ENCODE results near the gene CAMK2B. TPM values are rescaled to one million over a fixed set of nuclear protein-coding genes. Genes with fewer than 3 reads are reported as not detected.

CAMK2B gene
- total RNA-seq, 1 experiment from 2014 or later: not detected

DNA sequence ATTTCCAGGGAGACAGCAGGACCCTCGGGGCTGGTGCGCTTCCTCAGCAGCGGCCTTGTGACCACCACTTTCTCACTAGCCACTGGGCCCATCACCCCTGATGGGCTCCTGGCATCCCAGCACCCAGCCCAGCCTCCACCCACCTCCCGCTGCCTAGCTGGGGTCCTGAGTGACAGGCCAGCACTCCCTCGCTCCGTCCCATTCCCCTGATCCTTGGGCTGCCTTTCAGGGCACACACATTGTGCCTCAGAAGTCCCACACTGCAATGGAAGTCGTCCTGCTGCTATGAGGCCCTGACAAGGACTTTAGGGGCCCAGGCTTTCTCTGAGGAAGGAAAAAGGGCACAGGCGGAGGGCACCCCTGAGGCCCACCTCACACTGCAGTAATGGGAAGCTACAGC is 12.4 kb downstream of the CAMK2B start:
- peaks cover 6% of the 10 kb centered on the region; the same call in 1 of the 2 replicates for H3K9me3 ChIP-seq
- H3K4me1 ChIP-seq: no peaks in the 10 kb centered on the region
- no peak overlapping the region for H3K27ac Mint-ChIP-seq (ENCODE audit: unreplicated experiment)
- DNase-seq: no peak
- ChIA-PET CTCF (no interaction called here), POLR2A (no interaction called here)
- no peaks in the 10 kb centered on the region for H3K4me1 Mint-ChIP-seq (ENCODE audit: low read depth, unreplicated experiment)
- peaks cover 10% of the 10 kb centered on the region for H3K9me3 Mint-ChIP-seq (ENCODE audit: unreplicated experiment)
- TF ChIP-seq, protein P1, sequence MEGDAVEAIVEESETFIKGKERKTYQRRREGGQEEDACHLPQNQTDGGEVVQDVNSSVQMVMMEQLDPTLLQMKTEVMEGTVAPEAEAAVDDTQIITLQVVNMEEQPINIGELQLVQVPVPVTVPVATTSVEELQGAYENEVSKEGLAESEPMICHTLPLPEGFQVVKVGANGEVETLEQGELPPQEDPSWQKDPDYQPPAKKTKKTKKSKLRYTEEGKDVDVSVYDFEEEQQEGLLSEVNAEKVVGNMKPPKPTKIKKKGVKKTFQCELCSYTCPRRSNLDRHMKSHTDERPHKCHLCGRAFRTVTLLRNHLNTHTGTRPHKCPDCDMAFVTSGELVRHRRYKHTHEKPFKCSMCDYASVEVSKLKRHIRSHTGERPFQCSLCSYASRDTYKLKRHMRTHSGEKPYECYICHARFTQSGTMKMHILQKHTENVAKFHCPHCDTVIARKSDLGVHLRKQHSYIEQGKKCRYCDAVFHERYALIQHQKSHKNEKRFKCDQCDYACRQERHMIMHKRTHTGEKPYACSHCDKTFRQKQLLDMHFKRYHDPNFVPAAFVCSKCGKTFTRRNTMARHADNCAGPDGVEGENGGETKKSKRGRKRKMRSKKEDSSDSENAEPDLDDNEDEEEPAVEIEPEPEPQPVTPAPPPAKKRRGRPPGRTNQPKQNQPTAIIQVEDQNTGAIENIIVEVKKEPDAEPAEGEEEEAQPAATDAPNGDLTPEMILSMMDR (IDR thresholded peaks at IDR 0.05; ENCODE audit: insufficient read depth in 1 of 2, low read depth in 1 of 2, low read length in 1 of 2, severe bottlenecking in 1 of 2, unreplicated experiment in 1 of 2): no peak
- H3K4me3 ChIP-seq (ENCODE audit: low read depth, low read length): no peak overlapping the region
- no peak overlapping the region for H3K4me3 Mint-ChIP-seq (ENCODE audit: unreplicated experiment)
- intact Hi-C loops (cut with micrococcal nuclease; ENCODE audit: unreplicated experiment): no loop called here
- H3K36me3 ChIP-seq (ENCODE audit: control insufficient read depth, insufficient read depth, low read length): no peaks in the 10 kb centered on the region
- no TSS peak for BruUV-seq (replicated peaks)
- H3K36me3 Mint-ChIP-seq (ENCODE audit: insufficient read depth, unreplicated experiment): no peaks in the 10 kb centered on the region
- peaks cover 3% of the 10 kb centered on the region for H3K27me3 Mint-ChIP-seq (ENCODE audit: insufficient read depth, unreplicated experiment)
- H3K27me3 ChIP-seq (replicated peaks; ENCODE audit: control insufficient read depth, insufficient read depth, low read length): no peaks in the 10 kb centered on the region

DNA sequence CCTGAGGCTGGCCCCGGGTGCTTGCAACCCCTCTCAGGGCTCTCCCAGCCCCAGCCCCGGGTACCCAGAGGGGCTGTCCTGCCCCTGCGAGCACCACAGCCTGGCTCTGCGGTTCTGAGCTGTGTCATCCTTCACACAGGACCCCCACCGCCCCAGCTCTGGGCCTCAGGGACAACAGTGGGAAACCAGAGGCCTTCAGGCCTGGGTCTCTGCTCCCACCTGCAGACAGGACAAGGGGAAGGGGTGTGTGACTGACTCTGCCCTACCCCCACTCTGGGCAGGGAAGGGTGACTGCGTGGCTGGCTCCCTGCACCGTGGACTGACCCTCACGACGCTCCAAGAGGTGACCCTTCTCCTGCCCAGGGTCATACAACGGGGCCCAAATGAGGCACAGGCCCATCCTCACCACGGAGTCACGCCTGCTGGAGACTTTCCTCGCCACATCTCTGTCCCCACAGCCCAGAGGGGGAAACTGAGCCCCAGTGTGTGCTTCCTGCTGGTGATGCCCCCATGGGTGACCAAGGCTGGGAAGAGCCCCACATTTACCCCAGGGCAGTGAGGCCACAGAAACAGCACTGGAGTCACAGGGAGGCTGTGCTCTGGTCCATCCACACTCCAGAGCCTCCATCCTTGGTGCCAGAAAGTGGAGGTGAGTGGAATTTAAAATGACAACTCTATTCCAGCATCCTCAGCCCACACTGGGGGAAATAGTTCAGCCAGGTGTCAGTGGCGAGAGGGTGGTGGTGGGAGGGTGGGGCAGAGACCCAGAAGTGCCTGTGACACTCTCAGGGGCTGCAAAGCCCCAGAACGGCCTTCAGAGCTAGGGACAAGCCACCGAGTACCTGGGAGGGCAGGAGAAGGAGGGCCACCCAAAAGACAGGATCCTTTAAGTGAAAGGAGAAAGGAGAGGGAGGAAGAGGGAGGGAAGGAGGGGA is 13.6 kb downstream of the CAMK2B start:
- BruUV-seq (replicated peaks): no TSS peak
- no peaks in the 10 kb centered on the region for H3K36me3 Mint-ChIP-seq (ENCODE audit: insufficient read depth, unreplicated experiment)
- peaks cover 10% of the 10 kb centered on the region for H3K9me3 Mint-ChIP-seq (ENCODE audit: unreplicated experiment)
- ChIA-PET CTCF (no interaction called here), POLR2A (no interaction called here)
- H3K27me3 Mint-ChIP-seq (ENCODE audit: insufficient read depth, unreplicated experiment): peaks cover 3% of the 10 kb centered on the region
- no peaks in the 10 kb centered on the region for H3K4me1 ChIP-seq
- H3K27ac Mint-ChIP-seq (ENCODE audit: unreplicated experiment): no peak overlapping the region
- H3K4me3 ChIP-seq (ENCODE audit: low read depth, low read length): no peak overlapping the region
- H3K4me3 Mint-ChIP-seq (ENCODE audit: unreplicated experiment): no peak overlapping the region
- H3K27me3 ChIP-seq (replicated peaks; ENCODE audit: control insufficient read depth, insufficient read depth, low read length): no peaks in the 10 kb centered on the region
- no peaks in the 10 kb centered on the region for H3K4me1 Mint-ChIP-seq (ENCODE audit: low read depth, unreplicated experiment)
- intact Hi-C loops (cut with micrococcal nuclease; ENCODE audit: unreplicated experiment): no loop called here
- TF ChIP-seq, protein P1 (IDR thresholded peaks at IDR 0.05; ENCODE audit: insufficient read depth in 1 of 2, low read depth in 1 of 2, low read length in 1 of 2, severe bottlenecking in 1 of 2, unreplicated experiment in 1 of 2): no peak
- no peak for DNase-seq
- no peaks in the 10 kb centered on the region for H3K36me3 ChIP-seq (ENCODE audit: control insufficient read depth, insufficient read depth, low read length)
- peaks cover 6% of the 10 kb centered on the region; the same call in 1 of the 2 replicates for H3K9me3 ChIP-seq

DNA sequence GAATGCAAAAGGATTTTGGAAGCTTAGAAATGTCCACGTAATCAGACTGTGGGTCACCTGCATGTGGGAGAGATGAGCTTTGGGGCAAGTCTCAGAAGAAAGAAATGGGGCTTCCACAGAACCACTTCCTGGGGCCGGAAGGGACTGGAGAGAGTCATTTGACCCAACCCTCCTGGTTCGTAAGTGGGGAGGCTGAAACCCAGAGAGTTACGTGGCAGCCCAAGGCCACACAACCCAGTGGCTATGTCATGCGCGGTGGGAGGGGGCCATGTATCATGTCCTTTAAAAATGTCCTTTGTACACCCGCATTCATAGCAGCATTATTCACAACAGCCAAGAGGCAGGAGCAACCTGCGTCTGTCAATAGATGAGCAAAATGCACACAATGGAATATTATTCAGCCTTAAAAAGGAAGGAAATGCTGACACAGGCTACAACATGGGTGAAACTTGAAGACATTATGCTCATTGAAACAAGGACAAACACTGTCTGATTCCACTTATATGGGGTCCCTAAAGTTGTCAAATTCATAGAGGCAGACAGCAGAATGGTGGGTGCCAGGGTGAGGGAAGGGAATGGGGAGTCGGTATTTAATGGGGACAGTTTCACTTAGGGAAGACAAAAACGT is 15.1 kb downstream of the CAMK2B start:
- POLR2A ChIA-PET: no interaction called here
- Mint-ChIP-seq H3K9me3 (ENCODE audit: unreplicated experiment) (peaks cover 3% of the 10 kb centered on the region), H3K27ac (ENCODE audit: unreplicated experiment) (no peak overlapping the region), H3K4me1 (ENCODE audit: low read depth, unreplicated experiment) (no peaks in the 10 kb centered on the region), H3K4me3 (ENCODE audit: unreplicated experiment) (peak overlapping the region; percentile 30), H3K27me3 (ENCODE audit: insufficient read depth, unreplicated experiment) (peaks cover 3% of the 10 kb centered on the region), H3K36me3 (ENCODE audit: insufficient read depth, unreplicated experiment) (no peaks in the 10 kb centered on the region)
- Histone ChIP-seq H3K4me1 (no peaks in the 10 kb centered on the region), H3K9me3 (no peaks in the 10 kb centered on the region; the same call in 1 of the 2 replicates), H3K4me3 (ENCODE audit: low read depth, low read length) (no peak overlapping the region), H3K36me3 (ENCODE audit: control insufficient read depth, insufficient read depth, low read length) (no peaks in the 10 kb centered on the region), H3K27me3 (replicated peaks; ENCODE audit: control insufficient read depth, insufficient read depth, low read length) (no peaks in the 10 kb centered on the region)
- intact Hi-C loops (cut with micrococcal nuclease; ENCODE audit: unreplicated experiment): no loop called here
- DNase-seq: no peak
- CTCF ChIA-PET: interaction anchor here (0.7 kb wide), 1 partner anchor 92 kb away, joined by 4 read pairs; no protein-coding TSS in a partner anchor
- BruUV-seq (replicated peaks): no TSS peak
- TF ChIP-seq, protein P1 (IDR thresholded peaks at IDR 0.05; ENCODE audit: insufficient read depth in 1 of 2, low read depth in 1 of 2, low read length in 1 of 2, severe bottlenecking in 1 of 2, unreplicated experiment in 1 of 2): no peak

Data from Caco-2 (cell line).